K562 (cell line): Measurements from ENCODE around the gene ARID3A. TPM values are rescaled to one million over a fixed set of nuclear protein-coding genes. Genes with fewer than 3 reads are reported as not detected.
A peak's percentile ranks its signal among the peaks of the same experiment; 100 is the strongest.

Source experiments
- E2F6 ChIP-seq, 2 experiments: IDR thresholded peaks; 2 replicates each; pipeline ENCODE4 v1.6.1; 2011; ENCODE audit warnings: borderline replicate concordance in 1 of 2, control low read depth in 1 of 2, low read depth in 1 of 2, low read length in 1 of 2, mild to moderate bottlenecking in 1 of 2, mixed read lengths in 1 of 2, moderate library complexity in 1 of 2; ENCODE audit not compliant: insufficient read depth in 1 of 2, insufficient read length in 1 of 2, poor library complexity in 1 of 2, severe bottlenecking in 1 of 2; ENCODE audit errors: extremely low read depth in 1 of 2
- EP400 ChIP-seq: fragments of 450-650 bp; IDR thresholded peaks from 2 replicates; pipeline ENCODE4 v1.6.1; 2017; ENCODE audit warnings: antibody characterized with exemption, mild to moderate bottlenecking, moderate library complexity
- JUN ChIP-seq, 2 experiments: sonication (generic) in 1 of 2; formaldehyde crosslinking in 1 of 2; IDR thresholded peaks; 2 replicates each; pipeline versions ENCODE4 v1.6.1 to v1.8.0; 2012 to 2022; ENCODE audit warnings: borderline replicate concordance in 2 of 2, mild to moderate bottlenecking in 2 of 2, improper control_type of control experiment in 1 of 2, low read depth in 1 of 2, low read length in 1 of 2, missing genetic modification reagents in 1 of 2
- NFE2 ChIP-seq: IDR thresholded peaks from 2 replicates; pipeline ENCODE4 v1.6.1; 2014; ENCODE audit warnings: antibody characterized with exemption, low read depth
- POLR2B ChIP-seq: fragments of 450-650 bp; IDR thresholded peaks from 2 replicates; pipeline ENCODE4 v1.6.1; 2018; ENCODE audit warnings: low read depth; ENCODE audit not compliant: partially characterized antibody
- RBFOX2 ChIP-seq: fragments of 200-400 bp; formaldehyde crosslinking; IDR thresholded peaks from 2 replicates; pipeline ENCODE4 v1.6.1; 2017; ENCODE audit warnings: low read depth, mild to moderate bottlenecking, low read length, moderate library complexity
- RFX5 ChIP-seq: IDR thresholded peaks from 2 replicates; pipeline ENCODE4 v1.6.1; 2011; ENCODE audit warnings: low read depth, mild to moderate bottlenecking, improper control_type of control experiment, low read length
- SMAD4 ChIP-seq: fragments of 250-450 bp; sonication (Bioruptor Pico); conservative IDR thresholded peaks from 2 replicates; pipeline ENCODE4 v1.8.0; 2021; ENCODE audit warnings: inconsistent platforms, mild to moderate bottlenecking, moderate library complexity
- VEZF1 ChIP-seq: fragments of 200-800 bp; sonication (Bioruptor generic); IDR thresholded peaks from 2 replicates; pipeline ENCODE4 v1.6.1; 2017; ENCODE audit warnings: missing genetic modification characterization, missing compliant biosample characterization
- ZBTB43 ChIP-seq: sonication (generic); formaldehyde crosslinking; IDR thresholded peaks from 2 replicates; pipeline ENCODE4 v1.8.0; 2023; ENCODE audit warnings: mild to moderate bottlenecking, missing genetic modification reagents
- ZFP36 ChIP-seq: fragments of 150-350 bp; IDR thresholded peaks from 2 replicates; pipeline ENCODE4 v1.6.1; 2018; ENCODE audit warnings: low read length, low read depth; ENCODE audit not compliant: partially characterized antibody
- ZNF175 ChIP-seq: fragments of 200-800 bp; sonication (Bioruptor generic); IDR thresholded peaks from 2 replicates; pipeline ENCODE4 v1.6.1; 2016; ENCODE audit warnings: low read depth, mild to moderate bottlenecking, missing genetic modification characterization, missing compliant biosample characterization
- ZNF384 ChIP-seq: IDR thresholded peaks from 2 replicates; pipeline ENCODE4 v1.6.1; 2012; ENCODE audit warnings: low read depth, low read length, improper control_type of control experiment
- ZNF583 ChIP-seq: fragments of 250-450 bp; sonication (Bioruptor Pico); IDR thresholded peaks from 2 replicates; pipeline ENCODE4 v1.4.0; 2020
- ZNF609 ChIP-seq: sonication (generic); formaldehyde crosslinking; IDR thresholded peaks from 2 replicates; pipeline ENCODE4 v1.8.1; 2023; ENCODE audit warnings: missing genetic modification reagents, mild to moderate bottlenecking, borderline replicate concordance
- ZNF707 ChIP-seq: fragments of 250-450 bp; sonication (Bioruptor Pico); conservative IDR thresholded peaks from 2 replicates; pipeline ENCODE4 v1.8.0; 2022; ENCODE audit warnings: inconsistent platforms, mild to moderate bottlenecking, moderate library complexity
- ZNF76 ChIP-seq: fragments of 250-450 bp; sonication (Bioruptor Pico); IDR thresholded peaks from 2 replicates; pipeline ENCODE4 v1.4.0; 2020; ENCODE audit warnings: mild to moderate bottlenecking, moderate library complexity, borderline replicate concordance
- polyA plus RNA-seq, 8 experiments: library from polyadenylated mRNA; depleted of rRNA in 4 of 8; stranded (reverse) in 5 of 8; unstranded in 3 of 8; fragments of >200 nt; fragmentation: Nextera tagmentation in 2 of 8; fragmentation: Illumina TruSeq in 1 of 8; extraction: Ambion mirVana in 2 of 8; extraction: Trizol in 1 of 8; gene quantifications; 2 replicates each; pipeline versions ENCODE4 v1.2.1 to v1.2.3, GENCODE V29; 2011 to 2014; ENCODE audit warnings: inconsistent platforms in 1 of 8, missing spikeins in 1 of 8
- total RNA-seq, 7 experiments: library from RNA; depleted of rRNA in 6 of 7; stranded (reverse); fragments of >200 nt in 6 of 7; fragmentation: Illumina TruSeq in 2 of 7; extraction: Trizol in 2 of 7; gene quantifications; 2 replicates each; pipeline versions ENCODE4 v1.2.1 to v1.2.3, GENCODE V29; 2011 to 2021; ENCODE audit warnings: low replicate concordance in 1 of 7

The ARID3A gene
- total and polyA plus RNA-seq, 9 of the 15 experiments (the other 6 are each of a cell fraction or from before 2014, with no cell fraction given): 1.4 to 118 (median 31.2) TPM

GRCh38 chr19:1000095-1000494, 74.3 kb downstream of the ARID3A start, which contains the start of gene GRIN3B (continued):
- no peak for TF ChIP-seq POLR2B
- TF ChIP-seq ZBTB43: no peak
- TF ChIP-seq RFX5: no peak
- TF ChIP-seq ZNF76 (CRISPR knock-in tag): no peak
- TF ChIP-seq ZNF609 (CRISPR knock-in tag): no peak
- TF ChIP-seq NFE2: no peak
- TF ChIP-seq ZNF707 (CRISPR knock-in tag): no peak
- no peak for TF ChIP-seq ZNF583
- peak; percentile 97 for TF ChIP-seq VEZF1
- no peak for TF ChIP-seq ZNF175 (CRISPR knock-in tag)
- 0 out of 2 replicates have a peak, but pooled peaks have one; percentile 18 for TF ChIP-seq RBFOX2
- peak in 1 of 2 experiments; percentile 30 for TF ChIP-seq E2F6 (IDR thresholded peaks at IDR 0.05; ENCODE audit: borderline replicate concordance in 1 of 2, extremely low read depth in 1 of 2, insufficient read depth in 1 of 2, insufficient read length in 1 of 2, low read depth in 1 of 2, low read length in 1 of 2, poor library complexity in 1 of 2, severe bottlenecking in 1 of 2)
- TF ChIP-seq SMAD4 (CRISPR knock-in tag): no peak
- 0 out of 2 replicates have a peak, but pooled peaks have one; percentile 6 for TF ChIP-seq ZNF384
- no peak for TF ChIP-seq EP400
- TF ChIP-seq JUN (IDR thresholded peaks at IDR 0.05; ENCODE audit: borderline replicate concordance, low read depth, low read length): 0 out of 2 replicates have a peak, but pooled peaks have one; percentile 16
- no peak for TF ChIP-seq JUN (CRISPR knock-in tag; IDR thresholded peaks at IDR 0.05; ENCODE audit: borderline replicate concordance)
- no peak for TF ChIP-seq ZFP36
